Parathyroid adenoma (tissue), 2 donors: ENCODE results near the gene LRP1B.

ENCODE experiments used
- H2AFZ ChIP-seq: fragments of 300-600 bp; sonication (generic); one replicate; pipeline ENCODE4 v1.7.0; 2017; ENCODE audit warnings: antibody characterized with exemption, mild to moderate bottlenecking
- H3K27ac ChIP-seq: fragments of 300-600 bp; sonication (generic); one replicate; pipeline ENCODE4 v1.7.0; 2017
- H3K27me3 ChIP-seq: fragments of 300-600 bp; sonication (generic); one replicate; pipeline ENCODE4 v1.7.0; 2017; ENCODE audit warnings: low read length; ENCODE audit not compliant: control insufficient read depth, insufficient read depth
- H3K36me3 ChIP-seq: fragments of 300-600 bp; sonication (generic); one replicate; pipeline ENCODE4 v1.7.0; 2017; ENCODE audit warnings: low read length; ENCODE audit not compliant: control insufficient read depth, insufficient read depth
- H3K4me1 ChIP-seq: fragments of 300-600 bp; sonication (generic); one replicate; pipeline ENCODE4 v1.7.0; 2017; ENCODE audit warnings: control low read depth
- H3K4me2 ChIP-seq: fragments of 300-600 bp; sonication (generic); one replicate; pipeline ENCODE4 v1.7.0; 2017; ENCODE audit warnings: low read length
- H3K4me3 ChIP-seq: fragments of 300-600 bp; sonication (generic); one replicate; pipeline ENCODE4 v1.7.0; 2017; ENCODE audit warnings: low read depth, low read length
- H3K79me2 ChIP-seq: fragments of 300-600 bp; sonication (generic); one replicate; pipeline ENCODE4 v1.7.0; 2017; ENCODE audit warnings: control low read depth
- H3K9ac ChIP-seq: fragments of 300-600 bp; sonication (generic); one replicate; pipeline ENCODE4 v1.7.0; 2017; ENCODE audit warnings: mild to moderate bottlenecking
- H3K9me3 ChIP-seq: fragments of 300-600 bp; sonication (generic); one replicate; pipeline ENCODE4 v1.7.0; 2017; ENCODE audit warnings: low read length; ENCODE audit not compliant: control insufficient read depth
- TF ChIP-seq, protein P1 (sequence below): fragments of 300-600 bp; sonication (generic); IDR thresholded peaks from one replicate; pipeline ENCODE4 v1.7.0; 2017; ENCODE audit warnings: antibody characterized with exemption, mild to moderate bottlenecking
- donor health status: primary hyperparathyroidism.

The LRP1B gene

DNA sequence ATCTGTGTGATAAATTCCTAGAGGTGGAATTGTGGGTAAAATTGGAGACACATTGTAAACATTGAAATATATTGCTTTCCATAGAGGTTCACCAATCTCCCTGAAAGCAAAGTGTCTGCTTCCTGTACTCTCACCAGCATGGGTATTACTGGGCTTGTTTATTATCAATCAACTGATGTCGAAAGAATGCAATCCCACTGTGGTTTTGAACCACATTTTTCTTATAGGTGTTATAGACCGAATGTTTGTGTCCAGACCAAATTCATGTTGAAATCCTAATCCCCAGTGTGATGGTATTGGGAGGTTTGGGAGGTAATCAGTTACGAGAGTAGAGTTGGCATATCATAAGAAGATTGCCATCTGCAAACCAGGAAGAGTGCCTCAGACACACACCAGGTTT lies 1212.4 kb downstream of the LRP1B start:
- TF ChIP-seq, protein P1, sequence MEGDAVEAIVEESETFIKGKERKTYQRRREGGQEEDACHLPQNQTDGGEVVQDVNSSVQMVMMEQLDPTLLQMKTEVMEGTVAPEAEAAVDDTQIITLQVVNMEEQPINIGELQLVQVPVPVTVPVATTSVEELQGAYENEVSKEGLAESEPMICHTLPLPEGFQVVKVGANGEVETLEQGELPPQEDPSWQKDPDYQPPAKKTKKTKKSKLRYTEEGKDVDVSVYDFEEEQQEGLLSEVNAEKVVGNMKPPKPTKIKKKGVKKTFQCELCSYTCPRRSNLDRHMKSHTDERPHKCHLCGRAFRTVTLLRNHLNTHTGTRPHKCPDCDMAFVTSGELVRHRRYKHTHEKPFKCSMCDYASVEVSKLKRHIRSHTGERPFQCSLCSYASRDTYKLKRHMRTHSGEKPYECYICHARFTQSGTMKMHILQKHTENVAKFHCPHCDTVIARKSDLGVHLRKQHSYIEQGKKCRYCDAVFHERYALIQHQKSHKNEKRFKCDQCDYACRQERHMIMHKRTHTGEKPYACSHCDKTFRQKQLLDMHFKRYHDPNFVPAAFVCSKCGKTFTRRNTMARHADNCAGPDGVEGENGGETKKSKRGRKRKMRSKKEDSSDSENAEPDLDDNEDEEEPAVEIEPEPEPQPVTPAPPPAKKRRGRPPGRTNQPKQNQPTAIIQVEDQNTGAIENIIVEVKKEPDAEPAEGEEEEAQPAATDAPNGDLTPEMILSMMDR, result no peak
- H3K79me2 ChIP-seq, result no peaks in the 10 kb centered on the region
- no peak overlapping the region for H3K9ac ChIP-seq
- no peaks in the 10 kb centered on the region for H3K27me3 ChIP-seq
- H3K4me2 ChIP-seq, result no peak overlapping the region
- no peaks in the 10 kb centered on the region for H3K4me1 ChIP-seq
- H3K9me3 ChIP-seq, result no peaks in the 10 kb centered on the region
- no peaks in the 10 kb centered on the region for H3K36me3 ChIP-seq
- H2AFZ ChIP-seq, result no peak overlapping the region
- H3K27ac ChIP-seq, result no peak overlapping the region
- H3K4me3 ChIP-seq, result no peak overlapping the region

DNA sequence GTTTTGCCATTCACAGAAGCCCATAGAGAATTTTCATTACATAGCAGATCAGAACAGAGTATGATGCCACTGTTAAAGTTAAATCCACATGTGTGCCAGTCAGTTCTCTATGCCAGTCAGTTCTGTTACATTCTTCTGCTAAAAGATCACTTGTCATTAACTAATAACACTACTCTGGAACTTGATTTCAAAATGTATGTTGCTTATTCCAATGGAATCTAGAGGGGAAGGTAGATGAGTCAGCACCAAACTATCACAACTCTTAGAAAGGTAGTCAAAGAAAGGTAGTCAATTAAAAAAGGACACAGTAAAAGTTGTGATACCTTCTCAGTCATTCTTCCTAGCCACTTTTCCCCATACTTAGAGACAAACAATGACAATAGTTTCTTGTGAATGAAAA lies 1214.4 kb downstream of the LRP1B start:
- Histone ChIP-seq H3K4me1 (no peaks in the 10 kb centered on the region), H3K9ac (no peak overlapping the region), H2AFZ (no peak overlapping the region)

DNA sequence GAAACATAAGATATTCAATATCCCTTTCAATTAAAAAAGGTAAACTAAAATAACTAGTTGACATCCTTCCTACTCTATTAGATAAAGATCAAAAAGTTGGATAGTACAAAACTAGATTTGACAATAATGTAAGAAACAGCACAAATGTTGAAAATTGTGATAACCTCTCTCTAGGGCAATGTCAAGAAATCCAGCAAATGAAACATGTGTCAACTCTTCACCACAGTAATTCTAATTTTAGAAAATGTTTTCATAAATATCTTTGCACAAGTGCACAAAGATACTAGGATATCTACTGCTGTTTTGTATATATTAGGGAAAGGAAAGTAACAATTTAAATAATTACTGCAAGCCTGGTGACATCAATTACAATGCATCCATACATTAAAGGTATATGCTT lies 1220.1 kb downstream of the LRP1B start:
- Histone ChIP-seq H3K79me2 (no peaks in the 10 kb centered on the region), H3K9ac (no peak overlapping the region), H3K36me3 (no peaks in the 10 kb centered on the region), H3K27ac (no peak overlapping the region), H2AFZ (no peak overlapping the region), H3K4me2 (no peak overlapping the region), H3K4me1 (no peaks in the 10 kb centered on the region), H3K4me3 (no peak overlapping the region), H3K9me3 (no peaks in the 10 kb centered on the region), H3K27me3 (no peaks in the 10 kb centered on the region)
- TF ChIP-seq, protein P1, result no peak

More for the DNA sequence above, 1214.4 kb downstream of the LRP1B start:
- Histone ChIP-seq H3K4me2 (no peak overlapping the region), H3K27ac (no peak overlapping the region), H3K4me3 (no peak overlapping the region), H3K9me3 (no peaks in the 10 kb centered on the region), H3K79me2 (no peaks in the 10 kb centered on the region), H3K36me3 (no peaks in the 10 kb centered on the region), H3K27me3 (no peaks in the 10 kb centered on the region)
- TF ChIP-seq, protein P1, result no peak

DNA sequence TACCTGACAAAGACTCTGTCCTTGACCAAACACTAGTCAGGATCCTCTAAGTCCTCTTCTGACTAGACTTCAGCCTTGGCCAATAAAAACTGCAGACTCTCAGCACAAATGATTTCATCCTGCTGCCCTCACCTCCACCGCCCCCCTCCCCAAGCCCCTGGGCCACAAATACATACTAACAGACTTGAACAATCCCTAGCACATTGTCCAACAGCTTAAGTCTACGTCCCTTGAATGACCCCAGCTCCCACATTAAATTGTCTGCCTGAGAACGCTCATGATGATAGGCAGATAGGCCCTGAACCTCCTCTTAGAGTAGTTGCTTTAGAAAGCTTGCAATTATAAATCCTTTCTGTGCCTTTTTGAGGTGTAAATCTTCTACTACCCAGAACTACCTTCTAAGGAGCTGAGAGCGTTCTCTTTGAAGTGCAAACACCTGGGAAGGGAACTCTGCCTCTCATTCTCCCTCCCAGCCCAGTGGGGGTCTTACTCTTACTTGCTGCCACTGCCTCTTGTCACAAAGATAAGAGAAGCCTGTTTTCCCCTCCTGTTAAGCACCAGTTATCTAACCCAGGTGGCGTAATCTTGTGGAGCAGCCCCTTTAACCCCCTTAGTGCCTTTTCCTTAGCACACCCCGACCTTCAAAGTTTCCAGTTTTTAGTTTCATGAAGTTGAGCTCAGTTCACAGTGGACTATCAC lies 1225.6 kb downstream of the LRP1B start:
- H2AFZ ChIP-seq, result no peak overlapping the region
- no peaks in the 10 kb centered on the region for H3K9me3 ChIP-seq
- H3K9ac ChIP-seq, result no peak overlapping the region
- no peak overlapping the region for H3K4me3 ChIP-seq
- no peaks in the 10 kb centered on the region for H3K36me3 ChIP-seq
- H3K27ac ChIP-seq, result no peak overlapping the region
- H3K27me3 ChIP-seq, result no peaks in the 10 kb centered on the region
- no peak overlapping the region for H3K4me2 ChIP-seq
- TF ChIP-seq, protein P1, result no peak
- H3K79me2 ChIP-seq, result no peaks in the 10 kb centered on the region
- H3K4me1 ChIP-seq, result no peaks in the 10 kb centered on the region

DNA sequence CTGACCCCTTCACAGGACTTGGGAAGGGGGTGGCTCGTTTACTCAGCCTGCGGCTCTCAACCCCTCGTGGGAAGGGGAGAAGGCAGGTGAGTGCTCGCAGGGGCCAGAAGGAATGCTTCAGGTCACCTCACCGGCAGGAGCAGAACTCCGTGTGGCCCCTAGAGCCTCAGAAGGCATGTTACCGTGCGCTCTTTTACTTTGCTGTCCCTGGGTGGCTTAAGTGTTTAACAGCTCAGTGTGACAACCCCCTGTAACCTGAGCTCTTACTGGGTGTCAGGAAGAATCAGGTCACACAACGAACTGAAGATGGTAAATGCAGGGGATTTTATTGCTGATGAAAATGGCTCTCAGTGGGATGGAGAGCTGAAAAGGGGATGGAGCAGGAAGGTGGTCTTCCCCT lies 1235.4 kb downstream of the LRP1B start:
- TF ChIP-seq, protein P1, result no peak
- Histone ChIP-seq H3K4me1 (no peaks in the 10 kb centered on the region), H3K9me3 (no peaks in the 10 kb centered on the region), H3K9ac (no peak overlapping the region), H2AFZ (no peak overlapping the region), H3K79me2 (no peaks in the 10 kb centered on the region), H3K36me3 (no peaks in the 10 kb centered on the region), H3K27ac (no peak overlapping the region), H3K4me2 (no peak overlapping the region), H3K27me3 (no peaks in the 10 kb centered on the region), H3K4me3 (no peak overlapping the region)
